ENCODE data around the gene C7orf33.

GRCh38 chr7:148633761-148634160 lies 43.2 kb downstream of the C7orf33 start:
- TF ChIP-seq CTCF (IDR thresholded peaks at IDR 0.05; ENCODE audit: low read length) (no peak), EZH2 (IDR thresholded peaks at IDR 0.05; ENCODE audit: borderline replicate concordance, low read length) (no peak)
